ENCODE results near the gene PKD2.

DNA sequence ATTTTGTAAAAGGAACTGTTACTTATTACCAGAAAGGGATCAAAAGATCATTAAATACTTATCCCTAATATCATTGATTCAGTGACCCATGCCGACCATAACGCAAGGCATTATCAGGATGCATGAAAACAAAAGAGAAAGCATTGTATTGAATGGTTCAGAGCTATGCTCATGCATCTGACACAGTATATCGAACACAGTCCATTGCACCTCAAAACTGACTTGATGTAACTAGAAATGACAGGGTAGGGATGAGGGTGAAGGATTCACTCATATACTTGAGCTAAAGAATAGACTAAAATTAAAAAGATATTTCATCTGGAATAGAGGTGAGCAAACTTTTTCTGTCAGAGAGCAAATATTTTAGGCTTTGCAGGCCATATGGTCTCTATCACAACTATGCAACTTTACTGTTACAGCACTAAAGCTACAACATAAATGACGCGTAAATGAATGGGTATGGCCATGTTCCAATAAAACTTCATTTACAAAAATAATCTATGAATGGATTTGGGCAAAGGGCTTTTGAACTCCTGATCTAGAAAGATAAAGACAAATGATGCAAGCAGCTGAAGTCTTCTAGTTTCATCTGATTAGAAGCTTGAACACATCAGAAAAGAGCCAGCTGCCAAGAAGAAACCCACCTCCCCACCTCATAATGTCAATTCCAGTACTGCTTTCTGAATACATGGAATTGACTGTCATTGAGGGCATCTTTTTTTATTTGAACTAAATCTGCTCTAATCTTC, 44.9 kb upstream of the PKD2 start:
- TF ChIP-seq POLR2A (IDR thresholded peaks at IDR 0.05) = no peak
- TF ChIP-seq, protein P1, sequence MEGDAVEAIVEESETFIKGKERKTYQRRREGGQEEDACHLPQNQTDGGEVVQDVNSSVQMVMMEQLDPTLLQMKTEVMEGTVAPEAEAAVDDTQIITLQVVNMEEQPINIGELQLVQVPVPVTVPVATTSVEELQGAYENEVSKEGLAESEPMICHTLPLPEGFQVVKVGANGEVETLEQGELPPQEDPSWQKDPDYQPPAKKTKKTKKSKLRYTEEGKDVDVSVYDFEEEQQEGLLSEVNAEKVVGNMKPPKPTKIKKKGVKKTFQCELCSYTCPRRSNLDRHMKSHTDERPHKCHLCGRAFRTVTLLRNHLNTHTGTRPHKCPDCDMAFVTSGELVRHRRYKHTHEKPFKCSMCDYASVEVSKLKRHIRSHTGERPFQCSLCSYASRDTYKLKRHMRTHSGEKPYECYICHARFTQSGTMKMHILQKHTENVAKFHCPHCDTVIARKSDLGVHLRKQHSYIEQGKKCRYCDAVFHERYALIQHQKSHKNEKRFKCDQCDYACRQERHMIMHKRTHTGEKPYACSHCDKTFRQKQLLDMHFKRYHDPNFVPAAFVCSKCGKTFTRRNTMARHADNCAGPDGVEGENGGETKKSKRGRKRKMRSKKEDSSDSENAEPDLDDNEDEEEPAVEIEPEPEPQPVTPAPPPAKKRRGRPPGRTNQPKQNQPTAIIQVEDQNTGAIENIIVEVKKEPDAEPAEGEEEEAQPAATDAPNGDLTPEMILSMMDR (IDR thresholded peaks at IDR 0.05) = no peak
